HG03060 (cell line): Measurements from ENCODE around the gene GRAMD4.

ENCODE experiments used
- ATAC-seq: cut with Tn5 transposase; IDR thresholded peaks from one replicate; pipeline ENCODE4 v1.9.1; 2021; ENCODE audit warnings: low read depth, moderate number of reproducible peaks; ENCODE audit not compliant: unreplicated experiment

GRAMD4 gene

GRCh38 chr22:46706060-46706459, 85.9 kb downstream of the GRAMD4 start:
- ATAC-seq = no peak

- ATAC-seq = no peak
Measured at GRCh38 chr22:46707305-46707704, 87.1 kb downstream of the GRAMD4 start.

GRCh38 chr22:46707827-46708570, 87.8 kb downstream of the GRAMD4 start:
- ATAC-seq = no peak

- ATAC-seq = no peak
Measured at GRCh38 chr22:46708766-46709330, 88.7 kb downstream of the GRAMD4 start.

- no peak for ATAC-seq
Measured at GRCh38 chr22:46710806-46711205, 90.6 kb downstream of the GRAMD4 start.

GRCh38 chr22:46712288-46712687, 92.1 kb downstream of the GRAMD4 start:
- ATAC-seq = no peak

- no peak for ATAC-seq
Measured at GRCh38 chr22:46714550-46714949, 94.4 kb downstream of the GRAMD4 start.

GRCh38 chr22:46719921-46720320, 99.7 kb downstream of the GRAMD4 start:
- ATAC-seq = no peak

- ATAC-seq = no peak
Measured at GRCh38 chr22:46721501-46722085, 101.4 kb downstream of the GRAMD4 start.

GRCh38 chr22:46723882-46724281, 103.7 kb downstream of the GRAMD4 start:
- ATAC-seq = no peak

GRCh38 chr22:46725096-46725495, 104.9 kb downstream of the GRAMD4 start:
- no peak for ATAC-seq

GRCh38 chr22:46726066-46726985, 106.1 kb downstream of the GRAMD4 start:
- no peak for ATAC-seq

- no peak for ATAC-seq
Measured at GRCh38 chr22:46726986-46727317, 106.8 kb downstream of the GRAMD4 start.

- no peak for ATAC-seq
Measured at GRCh38 chr22:46727813-46728364, 107.7 kb downstream of the GRAMD4 start.

- no peak for ATAC-seq
Measured at GRCh38 chr22:46728470-46728869, 108.3 kb downstream of the GRAMD4 start.
